ENCODE data around the gene TCF7L2.

The TCF7L2 gene

DNA sequence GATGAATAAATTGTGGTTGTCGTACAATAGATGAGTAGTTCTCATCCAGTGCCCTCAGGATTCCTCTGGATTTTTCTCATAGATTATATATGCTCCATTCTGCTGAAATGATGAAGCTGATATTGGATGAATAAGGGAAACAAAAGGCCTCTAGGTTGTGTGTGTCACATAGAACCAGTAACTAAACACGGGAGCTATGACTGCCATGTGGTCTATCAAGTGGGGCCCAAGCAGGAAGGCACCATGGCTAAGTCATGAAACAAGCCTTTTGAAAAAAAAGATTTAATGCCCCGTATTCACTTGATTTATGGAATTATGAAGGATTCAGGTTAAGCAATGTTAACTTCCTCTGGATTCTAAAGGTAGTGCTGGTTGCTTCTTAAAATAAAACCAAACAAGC, 225.1 kb downstream of the TCF7L2 start:
- Histone ChIP-seq H3K4me1 (ENCODE audit: control insufficient read depth, insufficient read depth, low read length) (no peaks in the 10 kb centered on the region), H3K9ac (ENCODE audit: low read depth, low read length) (no peak overlapping the region), H3K36me3 (ENCODE audit: insufficient read depth, low read length) (no peaks in the 10 kb centered on the region), H3K9me3 (replicated peaks; ENCODE audit: low read length) (no peaks in the 10 kb centered on the region), H3K4me3 (ENCODE audit: low read length) (no peak overlapping the region), H3K4me2 (ENCODE audit: low read length) (no peak overlapping the region), H3K27me3 (ENCODE audit: control insufficient read depth, insufficient read depth, low read length) (no peaks in the 10 kb centered on the region)

DNA sequence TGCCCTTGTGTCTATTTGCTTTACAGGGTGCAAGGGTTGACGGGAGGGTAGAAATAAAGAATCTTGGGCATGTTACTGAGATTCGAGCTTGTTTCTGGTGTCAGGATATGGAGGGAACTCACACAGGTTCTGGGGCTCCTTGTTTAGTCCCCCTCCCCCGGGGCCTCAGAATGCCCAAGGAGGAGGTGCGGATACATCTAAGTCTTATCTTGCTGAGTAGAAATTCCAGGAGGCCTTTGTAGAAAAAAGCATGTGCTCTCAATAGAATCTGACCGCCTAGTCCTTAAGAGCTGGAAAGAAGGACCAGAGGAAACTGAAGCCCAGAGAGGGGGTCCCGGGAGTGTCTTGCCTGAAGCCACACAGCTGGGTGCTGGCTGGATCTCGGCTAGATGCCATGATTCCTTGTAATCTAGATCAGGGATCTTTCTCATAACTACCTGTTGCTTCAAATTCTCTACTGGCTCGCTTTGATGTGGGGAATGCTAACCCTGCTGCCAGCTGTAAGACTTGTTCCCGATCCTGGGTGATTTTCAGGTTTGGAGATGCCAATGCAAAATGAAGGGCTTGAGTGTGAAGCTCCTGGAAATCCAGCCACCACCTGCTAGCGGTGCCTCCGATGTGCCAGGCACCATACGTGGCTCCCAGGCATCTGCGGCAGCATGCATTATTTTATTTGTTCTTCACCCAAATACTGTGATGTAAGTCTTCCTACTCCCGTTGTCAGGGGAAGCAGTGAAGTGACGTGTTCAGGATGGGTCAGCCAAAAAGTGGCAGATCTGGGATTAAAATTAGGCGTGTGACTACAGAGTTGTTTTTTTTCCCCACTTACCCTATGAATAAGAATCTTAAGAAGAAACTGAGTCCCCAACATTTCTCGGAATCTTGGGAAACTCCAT, 226.0 kb downstream of the TCF7L2 start:
- no peaks in the 10 kb centered on the region for H3K36me3 ChIP-seq (ENCODE audit: insufficient read depth, low read length)
- no peaks in the 10 kb centered on the region for H3K9me3 ChIP-seq (replicated peaks; ENCODE audit: low read length)
- no peak overlapping the region for H3K9ac ChIP-seq (ENCODE audit: low read depth, low read length)
- H3K4me3 ChIP-seq (ENCODE audit: low read length) = no peak overlapping the region
- no peaks in the 10 kb centered on the region for H3K4me1 ChIP-seq (ENCODE audit: control insufficient read depth, insufficient read depth, low read length)
- H3K27me3 ChIP-seq (ENCODE audit: control insufficient read depth, insufficient read depth, low read length) = no peaks in the 10 kb centered on the region
- no peak overlapping the region for H3K4me2 ChIP-seq (ENCODE audit: low read length)

DNA sequence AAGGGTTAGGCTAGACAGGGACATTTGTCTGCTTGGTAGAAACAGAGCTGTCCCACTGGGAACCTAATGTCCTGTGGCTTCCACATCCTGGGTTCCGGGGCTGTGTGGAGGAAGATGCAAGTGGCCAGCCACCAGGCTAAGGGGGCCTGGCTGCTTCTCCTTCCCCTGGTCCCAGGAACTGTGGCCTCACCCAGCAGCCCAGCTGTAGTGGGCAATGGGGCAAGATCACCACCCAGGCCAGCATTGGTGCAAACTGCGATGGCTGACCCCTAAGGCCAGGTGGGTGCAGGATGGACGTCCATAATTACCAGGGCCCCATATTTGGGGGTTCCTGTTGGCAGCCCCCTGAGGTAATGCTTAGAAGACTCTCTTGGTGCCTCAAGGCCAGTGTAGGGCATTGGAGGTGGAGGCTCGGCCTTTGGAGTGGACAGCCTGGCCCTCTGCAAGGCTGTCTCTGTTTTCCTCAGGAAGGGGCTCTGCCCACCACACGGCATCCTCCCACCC, 226.7 kb downstream of the TCF7L2 start:
- H3K27me3 ChIP-seq (ENCODE audit: control insufficient read depth, insufficient read depth, low read length) = no peaks in the 10 kb centered on the region
- H3K4me2 ChIP-seq (ENCODE audit: low read length) = no peak overlapping the region
- no peaks in the 10 kb centered on the region for H3K36me3 ChIP-seq (ENCODE audit: insufficient read depth, low read length)
- H3K4me1 ChIP-seq (ENCODE audit: control insufficient read depth, insufficient read depth, low read length) = no peaks in the 10 kb centered on the region
- H3K9me3 ChIP-seq (replicated peaks; ENCODE audit: low read length) = no peaks in the 10 kb centered on the region
- no peak overlapping the region for H3K9ac ChIP-seq (ENCODE audit: low read depth, low read length)
- no peak overlapping the region for H3K4me3 ChIP-seq (ENCODE audit: low read length)

DNA sequence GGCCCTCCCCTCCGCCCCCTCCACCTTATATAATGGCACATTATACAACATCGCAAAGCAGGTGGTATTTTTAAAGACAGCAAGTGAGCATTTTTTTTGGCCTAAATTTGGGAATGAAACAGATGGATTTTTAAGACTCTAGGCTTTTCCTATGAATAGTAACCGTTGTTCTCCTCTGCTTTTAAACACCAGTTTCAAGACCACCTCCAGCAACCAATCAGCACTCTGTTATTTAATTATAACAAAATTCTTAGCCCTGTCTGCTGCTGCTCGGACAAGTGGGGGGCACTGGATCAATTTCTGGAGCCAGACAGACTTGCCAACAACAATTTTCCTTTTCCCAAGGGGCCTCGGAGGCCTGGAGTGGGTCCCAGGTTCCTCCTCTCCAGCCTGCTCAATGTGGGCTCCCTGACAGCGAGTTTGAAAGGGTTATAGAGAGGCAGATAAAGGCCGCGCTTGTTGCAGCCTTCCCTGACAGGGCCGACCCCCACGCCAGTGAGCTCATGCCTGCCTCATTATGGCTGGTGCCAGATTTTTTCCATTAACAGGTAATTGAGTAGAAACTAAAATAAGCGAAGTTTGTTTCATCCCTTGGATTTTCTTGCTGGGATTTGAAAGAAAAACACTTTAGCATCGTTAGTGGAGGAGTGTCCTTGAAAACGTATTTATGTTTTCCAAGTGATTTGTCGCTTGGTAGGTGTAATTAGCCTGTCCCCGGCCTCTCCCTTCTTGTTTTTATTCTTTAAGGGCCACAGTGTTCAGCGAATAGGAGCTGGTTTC, 227.3 kb downstream of the TCF7L2 start:
- Histone ChIP-seq H3K9me3 (replicated peaks; ENCODE audit: low read length) (no peaks in the 10 kb centered on the region), H3K4me1 (ENCODE audit: control insufficient read depth, insufficient read depth, low read length) (no peaks in the 10 kb centered on the region)

DNA sequence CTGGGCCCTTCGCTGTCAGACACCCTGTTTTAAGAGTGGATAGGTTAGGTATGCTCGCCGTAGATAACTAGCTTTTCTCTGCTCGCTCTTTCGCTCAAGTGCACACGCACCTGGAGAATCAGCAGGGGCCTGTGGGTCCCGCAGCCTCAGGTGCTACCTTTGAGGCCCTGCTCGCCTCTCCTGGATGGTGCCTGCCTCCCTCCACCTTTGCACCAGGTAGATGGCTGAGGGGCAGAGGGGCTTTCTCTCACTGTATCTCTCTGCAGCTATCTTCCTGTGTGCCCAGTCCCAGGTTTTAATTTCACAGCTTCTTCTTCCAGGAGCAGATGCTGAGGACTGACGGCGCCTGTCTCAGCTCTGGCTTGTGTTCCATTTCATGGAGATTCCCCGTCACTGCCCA, 227.9 kb downstream of the TCF7L2 start:
- no peak overlapping the region for H3K4me3 ChIP-seq (ENCODE audit: low read length)
- no peaks in the 10 kb centered on the region for H3K4me1 ChIP-seq (ENCODE audit: control insufficient read depth, insufficient read depth, low read length)
- H3K27me3 ChIP-seq (ENCODE audit: control insufficient read depth, insufficient read depth, low read length) = no peaks in the 10 kb centered on the region

More for the DNA sequence above, 227.3 kb downstream of the TCF7L2 start:
- Histone ChIP-seq H3K36me3 (ENCODE audit: insufficient read depth, low read length) (no peaks in the 10 kb centered on the region), H3K27me3 (ENCODE audit: control insufficient read depth, insufficient read depth, low read length) (no peaks in the 10 kb centered on the region), H3K9ac (ENCODE audit: low read depth, low read length) (no peak overlapping the region), H3K4me2 (ENCODE audit: low read length) (no peak overlapping the region), H3K4me3 (ENCODE audit: low read length) (no peak overlapping the region)

DNA sequence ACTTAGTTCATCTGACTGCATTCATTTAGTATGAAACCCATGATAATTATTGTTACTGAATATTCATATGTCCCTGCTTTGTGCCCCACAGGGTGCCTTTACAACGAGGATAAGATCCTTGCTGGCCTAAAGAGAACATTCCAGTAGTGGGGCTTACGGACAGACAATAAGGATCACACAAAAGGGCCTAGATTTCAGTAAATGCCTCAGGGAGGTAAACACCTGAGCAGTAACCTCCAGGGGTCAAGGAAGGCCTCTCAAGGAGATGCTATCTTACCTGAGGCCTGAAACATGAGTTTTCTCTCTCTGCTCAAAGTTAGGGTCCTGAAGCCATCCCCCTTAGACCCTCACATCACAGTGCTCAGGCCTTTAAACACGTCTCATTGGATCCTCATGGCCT, 228.7 kb downstream of the TCF7L2 start:
- no peaks in the 10 kb centered on the region for H3K9me3 ChIP-seq (replicated peaks; ENCODE audit: low read length)
- H3K36me3 ChIP-seq (ENCODE audit: insufficient read depth, low read length) = no peaks in the 10 kb centered on the region
- H3K9ac ChIP-seq (ENCODE audit: low read depth, low read length) = no peak overlapping the region
- no peak overlapping the region for H3K4me3 ChIP-seq (ENCODE audit: low read length)
- no peak overlapping the region for H3K4me2 ChIP-seq (ENCODE audit: low read length)
- no peaks in the 10 kb centered on the region for H3K4me1 ChIP-seq (ENCODE audit: control insufficient read depth, insufficient read depth, low read length)
- no peaks in the 10 kb centered on the region for H3K27me3 ChIP-seq (ENCODE audit: control insufficient read depth, insufficient read depth, low read length)

More for the DNA sequence above, 227.9 kb downstream of the TCF7L2 start:
- Histone ChIP-seq H3K9me3 (replicated peaks; ENCODE audit: low read length) (no peaks in the 10 kb centered on the region), H3K36me3 (ENCODE audit: insufficient read depth, low read length) (no peaks in the 10 kb centered on the region), H3K9ac (ENCODE audit: low read depth, low read length) (no peak overlapping the region), H3K4me2 (ENCODE audit: low read length) (no peak overlapping the region)

DNA sequence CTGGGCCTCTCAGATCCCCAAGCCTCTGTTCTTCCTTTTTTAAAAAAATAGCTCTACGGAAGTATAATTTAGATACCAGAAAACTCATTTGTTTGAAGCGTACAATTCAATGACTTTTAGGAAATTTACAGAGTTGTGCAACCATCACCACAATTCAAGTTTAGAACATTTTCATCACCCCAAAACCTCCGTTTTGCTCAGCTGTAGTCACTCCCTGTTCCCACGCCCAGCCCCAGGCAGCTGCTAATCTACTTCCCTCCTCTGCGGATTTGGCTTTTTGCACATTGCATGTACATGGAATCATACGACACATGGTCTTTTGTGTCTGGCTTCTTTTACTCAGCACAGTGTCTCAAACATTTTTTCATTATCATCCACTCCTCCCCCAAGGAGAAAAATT, 229.2 kb downstream of the TCF7L2 start:
- Histone ChIP-seq H3K27me3 (ENCODE audit: control insufficient read depth, insufficient read depth, low read length) (no peaks in the 10 kb centered on the region), H3K36me3 (ENCODE audit: insufficient read depth, low read length) (no peaks in the 10 kb centered on the region), H3K9me3 (replicated peaks; ENCODE audit: low read length) (no peaks in the 10 kb centered on the region), H3K9ac (ENCODE audit: low read depth, low read length) (no peak overlapping the region), H3K4me3 (ENCODE audit: low read length) (no peak overlapping the region), H3K4me1 (ENCODE audit: control insufficient read depth, insufficient read depth, low read length) (no peaks in the 10 kb centered on the region), H3K4me2 (ENCODE audit: low read length) (no peak overlapping the region)

DNA sequence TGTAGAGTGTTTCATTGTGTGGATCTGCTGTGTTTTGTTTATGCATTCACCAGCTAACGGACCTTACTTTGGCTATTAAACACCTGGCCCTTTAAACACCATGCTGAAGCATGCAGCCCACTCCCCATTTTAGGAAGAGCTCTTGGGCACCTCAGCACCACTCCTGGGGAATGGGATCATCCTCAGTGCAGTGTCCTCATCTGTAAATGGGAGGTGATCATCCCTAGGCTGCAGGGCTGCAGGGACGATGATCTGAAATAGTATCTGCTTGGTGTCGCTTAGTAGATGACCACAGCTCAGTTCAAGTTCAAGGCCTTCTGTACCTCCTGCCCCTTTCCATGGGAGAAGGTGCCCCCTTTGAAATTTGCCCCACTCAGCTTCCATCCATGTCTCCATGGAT, 229.9 kb downstream of the TCF7L2 start:
- no peak overlapping the region for H3K4me3 ChIP-seq (ENCODE audit: low read length)

DNA sequence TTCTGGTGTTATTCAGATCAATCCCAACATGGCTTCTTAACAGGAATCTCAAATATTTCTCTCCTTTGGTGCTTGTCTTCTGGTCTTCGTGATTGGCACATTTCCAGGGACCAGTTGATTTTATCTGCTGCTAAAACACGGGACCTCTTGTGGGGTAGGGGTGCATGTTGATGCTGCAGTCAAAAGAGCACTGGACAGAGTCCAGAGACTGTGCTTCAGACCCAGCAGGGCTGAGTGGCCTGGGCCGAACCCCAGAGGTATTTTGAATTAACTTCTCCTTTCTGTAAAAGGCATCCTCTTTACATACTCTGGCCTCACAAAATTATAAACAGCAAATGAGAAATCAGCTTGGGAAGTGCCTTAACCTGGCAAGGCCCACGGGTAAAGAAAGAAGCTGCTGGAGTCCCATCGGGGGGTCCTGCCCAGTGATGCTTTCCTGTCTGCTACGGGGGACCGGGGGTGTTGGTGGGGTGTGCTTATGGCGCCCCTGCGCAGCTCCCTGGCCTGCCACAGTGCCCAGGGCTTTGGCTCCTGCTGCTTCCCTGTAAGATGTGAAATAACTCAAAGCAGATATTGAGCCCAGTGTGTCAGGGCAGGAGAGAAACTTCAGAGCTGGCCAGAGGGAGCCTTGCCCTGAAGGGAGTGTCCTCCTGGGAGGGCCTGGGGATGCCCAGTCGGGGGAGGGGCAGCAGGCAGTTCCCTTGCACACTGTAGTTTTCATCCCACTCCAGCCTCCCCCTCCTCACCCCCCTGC, 230.5 kb downstream of the TCF7L2 start:
- Histone ChIP-seq H3K9me3 (replicated peaks; ENCODE audit: low read length) (no peaks in the 10 kb centered on the region), H3K27me3 (ENCODE audit: control insufficient read depth, insufficient read depth, low read length) (no peaks in the 10 kb centered on the region), H3K9ac (ENCODE audit: low read depth, low read length) (no peak overlapping the region), H3K4me1 (ENCODE audit: control insufficient read depth, insufficient read depth, low read length) (no peaks in the 10 kb centered on the region), H3K36me3 (ENCODE audit: insufficient read depth, low read length) (no peaks in the 10 kb centered on the region), H3K4me2 (ENCODE audit: low read length) (no peak overlapping the region), H3K4me3 (ENCODE audit: low read length) (no peak overlapping the region)

More for the DNA sequence above, 229.9 kb downstream of the TCF7L2 start:
- Histone ChIP-seq H3K9ac (ENCODE audit: low read depth, low read length) (no peak overlapping the region), H3K27me3 (ENCODE audit: control insufficient read depth, insufficient read depth, low read length) (no peaks in the 10 kb centered on the region), H3K36me3 (ENCODE audit: insufficient read depth, low read length) (no peaks in the 10 kb centered on the region), H3K9me3 (replicated peaks; ENCODE audit: low read length) (no peaks in the 10 kb centered on the region), H3K4me2 (ENCODE audit: low read length) (no peak overlapping the region), H3K4me1 (ENCODE audit: control insufficient read depth, insufficient read depth, low read length) (no peaks in the 10 kb centered on the region)

DNA sequence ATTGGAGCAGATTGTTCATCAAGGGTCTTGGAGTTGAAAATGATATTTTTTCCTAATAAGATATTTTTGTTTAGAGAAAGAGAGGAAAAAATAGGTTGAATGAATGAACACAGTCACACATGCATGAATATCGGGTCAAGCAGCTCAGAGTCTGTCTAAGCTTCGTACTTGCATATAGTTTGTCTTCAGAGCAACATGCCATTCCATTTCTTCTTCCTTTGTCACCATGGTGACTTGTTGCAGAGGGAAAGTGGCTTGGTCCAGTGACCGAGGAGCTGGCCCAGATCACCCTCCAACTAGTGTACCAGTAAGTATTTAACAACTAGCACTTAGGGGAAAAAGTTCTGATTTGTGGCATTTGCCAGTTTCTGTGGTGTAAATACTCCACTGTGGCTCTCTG, 232.1 kb downstream of the TCF7L2 start:
- H3K4me1 ChIP-seq (ENCODE audit: control insufficient read depth, insufficient read depth, low read length) = no peaks in the 10 kb centered on the region
- H3K4me3 ChIP-seq (ENCODE audit: low read length) = no peak overlapping the region
- no peaks in the 10 kb centered on the region for H3K36me3 ChIP-seq (ENCODE audit: insufficient read depth, low read length)
- H3K9ac ChIP-seq (ENCODE audit: low read depth, low read length) = no peak overlapping the region
- H3K9me3 ChIP-seq (replicated peaks; ENCODE audit: low read length) = no peaks in the 10 kb centered on the region
- H3K27me3 ChIP-seq (ENCODE audit: control insufficient read depth, insufficient read depth, low read length) = no peaks in the 10 kb centered on the region
- H3K4me2 ChIP-seq (ENCODE audit: low read length) = no peak overlapping the region

DNA sequence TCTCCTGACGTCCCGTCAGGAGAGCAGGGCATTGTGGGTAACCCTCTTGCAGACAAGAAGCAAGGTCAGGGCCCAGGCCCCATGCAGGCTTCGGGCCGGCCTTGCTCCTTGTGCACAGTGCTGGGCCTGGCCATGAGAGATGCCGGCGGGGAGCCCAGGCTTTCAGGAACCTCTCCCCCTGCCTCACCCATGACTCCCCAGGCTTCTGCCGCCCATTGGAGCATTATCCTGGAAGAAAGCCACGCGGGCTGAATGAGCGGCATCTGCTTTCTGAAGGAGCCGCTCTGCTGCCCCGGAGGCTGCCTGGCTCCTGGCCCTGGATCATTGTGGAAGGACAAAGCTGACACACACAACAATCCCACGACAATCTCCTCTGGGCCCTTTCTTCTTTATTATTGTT, 233.5 kb downstream of the TCF7L2 start:
- Histone ChIP-seq H3K4me1 (ENCODE audit: control insufficient read depth, insufficient read depth, low read length) (no peaks in the 10 kb centered on the region), H3K27me3 (ENCODE audit: control insufficient read depth, insufficient read depth, low read length) (no peaks in the 10 kb centered on the region), H3K9ac (ENCODE audit: low read depth, low read length) (no peak overlapping the region), H3K4me2 (ENCODE audit: low read length) (no peak overlapping the region), H3K36me3 (ENCODE audit: insufficient read depth, low read length) (no peaks in the 10 kb centered on the region), H3K9me3 (replicated peaks; ENCODE audit: low read length) (no peaks in the 10 kb centered on the region), H3K4me3 (ENCODE audit: low read length) (no peak overlapping the region)

Data from skeletal muscle satellite cell (primary cell).